ENCODE results near the gene MUS81. TPM values are rescaled to one million over a fixed set of nuclear protein-coding genes. Genes with fewer than 3 reads are reported as not detected.

The MUS81 gene
- total RNA-seq, 1 donor from 2014 or later = 58.4 TPM

GRCh38 chr11:65816696-65817095, 43.5 kb upstream of the MUS81 start:
- no peaks in the 10 kb centered on the region for H3K36me3 ChIP-seq (ENCODE audit: control insufficient read depth, insufficient read depth, low read length)
- no peak for TF ChIP-seq CTCF (IDR thresholded peaks at IDR 0.05; ENCODE audit: insufficient read depth, low read length, severe bottlenecking)
- H3K27me3 ChIP-seq (ENCODE audit: control insufficient read depth, insufficient read depth, low read length) = no peaks in the 10 kb centered on the region
- no peak overlapping the region for H3K4me3 ChIP-seq (ENCODE audit: low read depth, low read length)
- DNase-seq (ENCODE audit: low read depth) = no peak
- no peak for FAIRE-seq

GRCh38 chr11:65817312-65817834, 42.9 kb upstream of the MUS81 start:
- Histone ChIP-seq H3K27me3 (ENCODE audit: control insufficient read depth, insufficient read depth, low read length) (no peaks in the 10 kb centered on the region), H3K4me3 (ENCODE audit: low read depth, low read length) (peak overlapping the region; percentile 44), H3K36me3 (ENCODE audit: control insufficient read depth, insufficient read depth, low read length) (no peaks in the 10 kb centered on the region)
- TF ChIP-seq CTCF (IDR thresholded peaks at IDR 0.05; ENCODE audit: insufficient read depth, low read length, severe bottlenecking) = no peak
- no peak for FAIRE-seq
- DNase-seq (ENCODE audit: low read depth) = no peak

- DNase-seq (ENCODE audit: low read depth) = peak; percentile 61
- peak overlapping the region; percentile 44 for H3K4me3 ChIP-seq (ENCODE audit: low read depth, low read length)
- TF ChIP-seq CTCF (IDR thresholded peaks at IDR 0.05; ENCODE audit: insufficient read depth, low read length, severe bottlenecking) = peak; percentile 97
- no peaks in the 10 kb centered on the region for H3K36me3 ChIP-seq (ENCODE audit: control insufficient read depth, insufficient read depth, low read length)
- no peak for FAIRE-seq
- H3K27me3 ChIP-seq (ENCODE audit: control insufficient read depth, insufficient read depth, low read length) = no peaks in the 10 kb centered on the region
These were observed 42.2 kb upstream of the MUS81 start for GRCh38 chr11:65817835-65818680.

GRCh38 chr11:65821107-65821506, 39.1 kb upstream of the MUS81 start:
- FAIRE-seq (no peak), DNase-seq (ENCODE audit: low read depth) (no peak)
- no peak overlapping the region for H3K4me3 ChIP-seq (ENCODE audit: low read depth, low read length)
- H3K36me3 ChIP-seq (ENCODE audit: control insufficient read depth, insufficient read depth, low read length) = no peaks in the 10 kb centered on the region
- no peak for TF ChIP-seq CTCF (IDR thresholded peaks at IDR 0.05; ENCODE audit: insufficient read depth, low read length, severe bottlenecking)
- H3K27me3 ChIP-seq (ENCODE audit: control insufficient read depth, insufficient read depth, low read length) = no peaks in the 10 kb centered on the region

- FAIRE-seq (no peak), DNase-seq (ENCODE audit: low read depth) (no peak)
- H3K27me3 ChIP-seq (ENCODE audit: control insufficient read depth, insufficient read depth, low read length) = no peaks in the 10 kb centered on the region
- no peaks in the 10 kb centered on the region for H3K36me3 ChIP-seq (ENCODE audit: control insufficient read depth, insufficient read depth, low read length)
- TF ChIP-seq CTCF (IDR thresholded peaks at IDR 0.05; ENCODE audit: insufficient read depth, low read length, severe bottlenecking) = no peak
- H3K4me3 ChIP-seq (ENCODE audit: low read depth, low read length) = no peak overlapping the region
These were observed 37.3 kb upstream of the MUS81 start for GRCh38 chr11:65822776-65823528.

Data from bronchial epithelial cell (primary cell).